IPS-15b (cell line): ENCODE results near the gene UXT.
"Not testable (repeated sequence)": the region's sequence is repeated elsewhere in the genome, so short reads cannot be mapped to it uniquely, and the experiment has no call there.

ENCODE experiments used
- H3K27me3 ChIP-seq: one replicate; pipeline ENCODE4 v1.6.1; 2013; ENCODE audit warnings: low read length; ENCODE audit not compliant: control insufficient read depth, insufficient read depth
- H3K36me3 ChIP-seq: one replicate; pipeline ENCODE4 v1.6.1; 2013; ENCODE audit warnings: low read length; ENCODE audit not compliant: control insufficient read depth, insufficient read depth
- H3K4me1 ChIP-seq: one replicate; pipeline ENCODE4 v1.6.1; 2013; ENCODE audit warnings: mild to moderate bottlenecking, low read length; ENCODE audit not compliant: control insufficient read depth, insufficient read depth
- H3K4me3 ChIP-seq: one replicate; pipeline ENCODE4 v1.5.1; 2013; ENCODE audit warnings: low read depth, low read length
- H3K9ac ChIP-seq: one replicate; pipeline ENCODE4 v1.6.1; 2013; ENCODE audit warnings: low read depth, mild to moderate bottlenecking, low read length
- H3K9me3 ChIP-seq: one replicate; pipeline ENCODE4 v1.6.1; 2013; ENCODE audit warnings: mild to moderate bottlenecking, low read length; ENCODE audit not compliant: control insufficient read depth, insufficient read depth

The UXT gene

DNA sequence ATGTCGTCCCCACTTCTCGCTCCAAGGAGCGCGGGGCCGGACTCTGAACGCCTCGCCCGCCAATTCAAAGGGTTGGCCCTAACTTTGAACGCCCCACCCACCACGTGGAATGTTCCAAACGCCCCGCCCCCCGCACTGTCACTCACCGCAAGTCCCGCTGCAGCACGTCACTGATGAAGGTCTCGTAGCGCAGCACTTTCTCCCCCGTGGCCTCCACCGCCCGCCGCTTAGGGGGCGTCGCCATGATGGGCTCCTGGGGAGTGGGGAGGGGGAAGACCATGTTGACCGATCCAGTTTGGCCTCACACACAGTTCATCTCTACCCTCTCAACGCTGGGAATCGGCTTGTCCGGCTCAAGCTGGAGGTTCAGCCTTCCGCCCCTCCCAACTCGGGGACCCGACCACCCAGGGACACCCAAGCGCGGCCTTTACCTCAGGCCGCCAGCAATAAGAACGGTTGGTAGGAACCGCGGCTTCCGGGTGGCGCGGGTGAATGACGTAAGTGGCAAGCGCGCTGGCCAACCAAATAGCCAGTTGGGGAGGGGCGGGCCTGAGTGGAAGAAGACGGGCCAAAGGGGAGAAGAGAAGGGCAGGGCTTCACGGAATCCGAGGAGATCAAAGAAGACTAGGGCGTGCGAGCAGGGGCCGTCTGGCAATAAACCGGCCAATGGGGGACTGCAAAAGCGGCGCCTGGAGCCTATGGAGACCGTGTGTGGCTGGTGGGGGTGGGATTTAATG lies at the start of gene UXT:
TSS of gene UXT (minus strand) at position 497 of the 737 bp plus-strand sequence. CDS start at position 244, 253 bp downstream.
- Histone ChIP-seq H3K36me3 (peaks cover 10% of the 10 kb centered on the region), H3K9ac (peak within 1 kb of the TSS; percentile 87), H3K4me3 (peak within 1 kb of the TSS; percentile 87), H3K27me3 (no peaks in the 10 kb centered on the region), H3K9me3 (no peaks in the 10 kb centered on the region), H3K4me1 (no peaks in the 10 kb centered on the region)

- Histone ChIP-seq H3K9ac (no peak overlapping the region), H3K36me3 (no peaks in the 10 kb centered on the region), H3K4me3 (no peak overlapping the region), H3K9me3 (peaks cover 2% of the 10 kb centered on the region), H3K27me3 (no peaks in the 10 kb centered on the region), H3K4me1 (peaks cover 2% of the 10 kb centered on the region)
Measured at GRCh38 chrX:47707031-47707780, 48.2 kb upstream of the UXT start.

- H3K4me1 ChIP-seq, result peaks cover 2% of the 10 kb centered on the region
Measured at GRCh38 chrX:47706575-47706974, 47.6 kb upstream of the UXT start.

DNA sequence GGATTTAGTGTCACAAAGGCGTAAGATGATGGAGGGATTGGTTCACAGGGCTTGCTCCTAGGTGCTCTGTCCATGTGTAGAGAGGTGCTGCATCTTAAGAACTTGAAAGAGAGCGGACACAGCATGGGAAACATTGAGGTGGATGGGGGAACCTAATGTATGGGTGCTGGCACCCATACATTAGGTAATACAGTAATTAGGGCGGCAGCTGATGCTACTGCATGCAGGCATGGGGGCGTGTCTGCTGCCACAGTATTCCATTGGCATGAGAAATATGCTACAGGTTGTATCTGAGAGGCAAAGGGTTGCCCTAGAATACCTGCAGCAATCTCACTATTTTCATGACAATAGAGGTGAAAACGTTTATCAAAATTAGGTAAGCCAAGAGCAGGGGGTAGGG lies 45.8 kb upstream of the UXT start:
- H3K4me1 ChIP-seq, result peaks cover 2% of the 10 kb centered on the region
- H3K4me3 ChIP-seq, result no peak overlapping the region
- H3K9ac ChIP-seq, result no peak overlapping the region
- H3K27me3 ChIP-seq, result no peaks in the 10 kb centered on the region
- H3K36me3 ChIP-seq, result no peaks in the 10 kb centered on the region
- peaks cover 2% of the 10 kb centered on the region for H3K9me3 ChIP-seq

More at GRCh38 chrX:47706575-47706974, 47.6 kb upstream of the UXT start:
- Histone ChIP-seq H3K36me3 (no peaks in the 10 kb centered on the region), H3K9me3 (peaks cover 2% of the 10 kb centered on the region), H3K4me3 (no peak overlapping the region), H3K27me3 (no peaks in the 10 kb centered on the region), H3K9ac (no peak overlapping the region)

DNA sequence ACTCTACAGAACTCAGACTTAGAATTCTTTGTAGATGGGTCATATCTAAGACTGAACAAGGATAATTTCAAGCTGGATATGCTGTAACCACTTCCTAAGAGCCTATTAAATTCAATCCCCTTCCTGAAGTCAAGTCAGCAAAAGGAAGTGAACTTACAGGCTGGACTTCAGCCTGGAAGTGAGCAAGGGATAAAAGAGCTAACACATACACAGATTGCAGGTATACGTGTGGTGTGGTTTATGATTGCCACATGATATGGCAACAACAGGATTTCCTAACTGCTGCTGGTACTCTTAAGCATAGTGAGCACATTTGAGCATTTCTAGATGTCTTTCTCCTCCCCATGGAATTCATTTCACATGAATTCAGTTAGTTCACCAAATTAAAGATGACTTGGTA lies 38.2 kb upstream of the UXT start:
- Histone ChIP-seq H3K4me3 (no peak overlapping the region), H3K36me3 (no peaks in the 10 kb centered on the region), H3K9me3 (no peaks in the 10 kb centered on the region), H3K9ac (no peak overlapping the region), H3K27me3 (no peaks in the 10 kb centered on the region), H3K4me1 (no peaks in the 10 kb centered on the region)

DNA sequence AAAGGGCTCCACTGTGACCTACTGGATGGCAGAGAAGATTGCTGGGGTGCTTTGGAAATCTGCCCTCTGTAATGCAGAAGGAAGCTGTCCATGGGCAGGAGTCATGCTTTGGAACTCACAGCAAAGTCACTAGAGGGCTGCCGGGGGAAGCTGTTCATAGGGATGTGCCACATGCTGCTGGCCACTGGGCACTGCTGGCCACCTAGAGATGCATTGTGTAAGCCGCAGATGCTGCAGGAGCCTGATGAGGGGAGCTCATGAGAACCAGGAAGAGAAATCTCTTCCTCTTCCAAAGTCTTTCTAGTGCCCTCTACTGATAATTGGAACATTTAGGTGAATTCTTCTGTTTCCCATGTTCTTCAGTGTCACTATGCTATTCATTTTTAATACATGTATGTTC lies 31.2 kb upstream of the UXT start:
- no peaks in the 10 kb centered on the region for H3K4me1 ChIP-seq
- H3K9me3 ChIP-seq, result no peaks in the 10 kb centered on the region
- H3K27me3 ChIP-seq, result no peaks in the 10 kb centered on the region
- H3K4me3 ChIP-seq, result no peak overlapping the region
- no peak overlapping the region for H3K9ac ChIP-seq
- H3K36me3 ChIP-seq, result no peaks in the 10 kb centered on the region

GRCh38 chrX:47687263-47687662 lies 28.3 kb upstream of the UXT start:
- H3K36me3 ChIP-seq, result no peaks in the 10 kb centered on the region
- H3K4me1 ChIP-seq, result no peaks in the 10 kb centered on the region
- no peaks in the 10 kb centered on the region for H3K9me3 ChIP-seq
- no peak overlapping the region for H3K9ac ChIP-seq
- no peak overlapping the region for H3K4me3 ChIP-seq
- no peaks in the 10 kb centered on the region for H3K27me3 ChIP-seq

DNA sequence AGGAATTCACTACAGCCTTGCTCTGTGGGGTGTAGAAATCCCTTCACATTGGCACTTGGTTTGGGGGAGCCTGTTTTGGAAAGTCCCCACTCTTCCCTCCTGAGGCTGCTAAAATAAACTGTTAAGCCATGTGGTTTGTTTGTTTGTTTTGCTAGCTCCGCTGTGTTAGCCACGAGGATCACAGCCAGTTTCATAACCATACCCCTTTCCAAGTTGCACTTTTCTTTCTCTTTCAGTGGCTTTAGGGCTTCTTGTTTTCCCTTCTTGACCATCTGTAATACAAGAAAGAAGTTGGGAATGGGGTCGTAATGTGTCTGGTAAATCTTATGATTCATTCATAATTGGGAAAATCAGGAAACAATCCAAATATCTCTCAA lies 24.8 kb upstream of the UXT start:
- H3K9ac ChIP-seq, result no peak overlapping the region
- H3K36me3 ChIP-seq, result no peaks in the 10 kb centered on the region
- H3K9me3 ChIP-seq, result no peaks in the 10 kb centered on the region
- no peaks in the 10 kb centered on the region for H3K4me1 ChIP-seq
- no peaks in the 10 kb centered on the region for H3K27me3 ChIP-seq
- no peak overlapping the region for H3K4me3 ChIP-seq

DNA sequence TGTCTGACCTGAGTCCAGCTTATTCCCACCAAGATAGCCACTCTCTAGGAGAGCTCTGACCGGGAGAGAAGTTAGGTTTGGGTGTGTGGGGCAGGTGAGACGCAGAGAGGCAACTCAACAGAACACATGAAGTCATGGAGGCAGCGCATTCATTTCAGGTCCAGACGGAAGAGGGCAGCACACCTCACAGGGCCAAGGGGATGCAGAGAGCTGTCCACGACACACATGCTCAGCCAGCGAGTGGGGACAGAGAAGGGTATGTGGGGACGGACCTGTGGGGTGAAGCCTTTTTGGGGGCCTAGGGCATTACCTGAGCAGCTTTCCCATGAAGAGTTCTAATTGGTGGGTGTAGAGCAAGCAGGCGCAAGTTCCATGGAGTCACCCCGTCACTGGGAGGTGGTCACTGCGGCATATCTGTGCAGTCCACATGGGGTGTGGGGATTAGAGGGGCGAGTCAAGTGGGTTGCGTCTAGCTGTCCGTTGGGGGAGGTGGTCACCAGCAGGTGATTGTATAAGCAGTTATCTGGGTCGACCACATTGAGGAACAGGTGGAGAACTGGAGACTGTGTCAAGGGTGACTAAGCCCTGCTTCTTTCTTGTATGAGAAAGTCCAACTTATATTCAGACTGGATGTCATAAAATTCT lies 24.3 kb upstream of the UXT start:
- Histone ChIP-seq H3K36me3 (no peaks in the 10 kb centered on the region), H3K27me3 (no peaks in the 10 kb centered on the region), H3K9me3 (no peaks in the 10 kb centered on the region), H3K4me1 (no peaks in the 10 kb centered on the region), H3K9ac (no peak overlapping the region), H3K4me3 (no peak overlapping the region)

GRCh38 chrX:47675959-47676859 lies 17.2 kb upstream of the UXT start:
- H3K9me3 ChIP-seq, H3K27me3 ChIP-seq, H3K36me3 ChIP-seq, H3K4me3 ChIP-seq, H3K9ac ChIP-seq, H3K4me1 ChIP-seq: not testable (repeated sequence)

DNA sequence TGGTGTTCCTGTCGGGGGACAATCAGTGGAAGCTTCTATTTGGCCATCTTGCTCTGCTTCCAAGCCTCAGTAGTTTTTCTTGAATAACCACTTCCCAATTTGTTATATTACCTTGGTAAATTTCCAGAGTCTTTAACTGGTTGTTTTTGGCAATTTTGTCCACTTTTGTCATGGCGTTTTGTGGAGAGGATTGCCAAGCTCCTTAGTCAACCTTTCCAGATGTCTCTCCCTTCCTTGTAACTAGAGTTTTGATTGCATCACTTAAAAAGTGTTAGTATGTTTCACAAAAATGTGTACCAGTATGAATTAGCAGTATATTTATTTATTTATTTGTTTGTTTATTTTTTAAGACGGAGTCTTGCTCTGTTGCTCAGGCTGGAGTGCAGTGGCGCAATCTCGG lies 15.8 kb upstream of the UXT start:
- Histone ChIP-seq H3K9me3 (no peaks in the 10 kb centered on the region), H3K4me3 (no peak overlapping the region), H3K9ac (no peak overlapping the region), H3K36me3 (no peaks in the 10 kb centered on the region), H3K27me3 (no peaks in the 10 kb centered on the region), H3K4me1 (no peaks in the 10 kb centered on the region)
